GM21447 (cell line): ENCODE data around the gene RBMS2.

Experiments used
- ATAC-seq: cut with Tn5 transposase; IDR thresholded peaks from one replicate; pipeline ENCODE4 v1.9.1; 2021; ENCODE audit not compliant: unreplicated experiment

Gene RBMS2

DNA sequence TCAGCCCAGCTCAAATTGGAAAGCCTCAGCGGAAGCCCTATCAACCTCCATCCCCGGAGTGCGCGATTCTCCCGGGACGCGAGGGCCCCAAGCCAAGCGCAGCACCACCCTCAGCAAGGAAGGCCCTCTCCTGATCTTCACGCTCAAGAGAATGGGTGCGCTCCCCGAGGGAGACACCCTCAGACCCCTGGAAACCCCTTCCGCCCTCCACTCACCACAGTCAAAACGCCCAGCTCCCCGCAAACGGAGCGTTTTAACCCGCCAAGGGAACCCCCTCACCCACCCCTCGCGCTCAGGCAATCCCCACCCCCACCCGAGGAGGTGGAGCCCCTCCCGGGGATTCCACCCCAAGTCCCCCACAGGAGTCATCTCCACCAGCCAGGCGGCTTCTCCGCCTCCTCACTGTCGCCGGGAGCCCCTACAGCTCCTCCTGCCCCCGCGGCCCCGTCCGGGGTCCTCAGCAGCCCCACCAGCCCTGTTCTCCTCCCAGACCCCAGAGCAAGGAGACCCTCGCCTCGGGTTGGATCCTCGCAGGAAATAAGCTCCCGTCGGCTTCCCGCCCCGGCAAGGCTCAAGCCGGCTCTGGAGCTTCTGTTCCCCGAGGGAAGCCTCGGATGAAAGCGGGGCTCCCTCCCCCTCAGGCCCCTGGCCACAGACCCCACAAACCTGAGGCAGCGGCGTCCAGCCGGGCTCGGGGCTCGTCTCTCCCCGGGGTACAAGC, 108.0 kb downstream of the RBMS2 start:
- ATAC-seq: no peak

DNA sequence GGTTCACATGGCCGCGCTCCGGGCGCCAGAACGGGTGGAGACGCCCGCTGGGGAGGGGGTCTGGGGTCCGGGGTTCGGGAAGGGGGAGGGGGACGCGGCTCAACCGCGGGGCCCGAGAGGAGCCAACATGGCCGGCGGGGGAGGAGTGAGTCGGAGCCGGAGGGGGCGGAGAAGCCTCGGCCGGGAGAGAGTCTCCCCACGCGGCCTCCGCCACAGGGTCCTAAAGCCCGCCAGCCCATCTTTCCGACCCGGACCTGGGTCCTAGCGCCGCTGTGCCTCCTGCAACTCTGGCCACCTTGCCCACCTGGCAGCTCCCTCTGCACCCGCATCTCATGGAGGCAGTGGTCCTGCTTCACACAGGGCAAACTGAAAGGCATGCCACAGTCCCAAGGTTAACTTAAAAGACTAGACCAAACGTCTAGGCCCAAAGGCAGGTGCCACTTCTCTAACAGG, 108.6 kb downstream of the RBMS2 start, which contains the start of gene BAZ2A:
Gene BAZ2A (minus strand): TSS at position 147 of the 453 bp plus-strand sequence. CDS start 12,796 bp downstream, outside the sequence.
- ATAC-seq: peak; percentile 40

DNA sequence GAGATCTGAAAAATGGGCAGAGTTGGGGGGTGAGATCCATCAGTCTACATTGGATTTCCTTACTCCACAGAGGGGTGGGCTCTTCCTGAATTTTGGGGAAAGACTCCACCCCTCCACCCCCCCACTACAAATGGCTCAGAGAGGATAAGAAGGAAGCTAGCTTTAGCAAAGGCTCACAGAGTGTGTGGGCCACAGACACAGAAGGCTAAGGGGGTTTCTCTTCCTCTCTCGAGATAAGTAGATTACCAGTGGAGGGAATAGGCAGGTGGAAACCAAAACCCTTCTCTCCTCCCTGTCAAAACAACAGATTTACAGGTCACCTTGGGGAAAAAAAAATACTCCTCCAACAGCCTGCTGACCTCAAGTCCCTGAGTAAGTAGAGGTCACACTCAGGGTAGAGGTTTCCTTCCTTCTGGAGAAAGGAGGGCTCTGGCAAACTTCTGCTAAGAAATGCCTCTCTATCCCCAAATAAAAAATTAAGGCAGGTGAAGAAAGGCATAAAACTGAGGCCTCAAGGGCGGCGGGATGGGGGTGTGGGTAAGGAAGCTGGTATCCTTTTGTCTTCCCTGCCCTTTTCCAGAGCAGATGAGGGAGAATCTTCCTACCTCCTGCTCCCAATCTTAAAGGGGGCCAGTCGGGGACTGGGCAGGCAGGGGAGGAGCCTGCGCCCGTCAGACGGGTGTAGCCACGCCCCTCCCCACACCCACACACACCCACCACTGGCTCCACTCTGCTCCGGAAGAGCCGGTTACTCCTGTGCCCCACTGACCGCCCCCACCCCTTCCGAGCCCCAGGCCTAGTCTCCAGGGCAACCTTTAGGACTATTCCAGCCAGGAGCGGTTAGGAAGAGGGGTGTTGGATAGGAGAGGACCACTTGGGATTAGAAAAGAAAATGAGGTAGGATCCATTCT, 110.4 kb downstream of the RBMS2 start:
- ATAC-seq: peak; percentile 18

DNA sequence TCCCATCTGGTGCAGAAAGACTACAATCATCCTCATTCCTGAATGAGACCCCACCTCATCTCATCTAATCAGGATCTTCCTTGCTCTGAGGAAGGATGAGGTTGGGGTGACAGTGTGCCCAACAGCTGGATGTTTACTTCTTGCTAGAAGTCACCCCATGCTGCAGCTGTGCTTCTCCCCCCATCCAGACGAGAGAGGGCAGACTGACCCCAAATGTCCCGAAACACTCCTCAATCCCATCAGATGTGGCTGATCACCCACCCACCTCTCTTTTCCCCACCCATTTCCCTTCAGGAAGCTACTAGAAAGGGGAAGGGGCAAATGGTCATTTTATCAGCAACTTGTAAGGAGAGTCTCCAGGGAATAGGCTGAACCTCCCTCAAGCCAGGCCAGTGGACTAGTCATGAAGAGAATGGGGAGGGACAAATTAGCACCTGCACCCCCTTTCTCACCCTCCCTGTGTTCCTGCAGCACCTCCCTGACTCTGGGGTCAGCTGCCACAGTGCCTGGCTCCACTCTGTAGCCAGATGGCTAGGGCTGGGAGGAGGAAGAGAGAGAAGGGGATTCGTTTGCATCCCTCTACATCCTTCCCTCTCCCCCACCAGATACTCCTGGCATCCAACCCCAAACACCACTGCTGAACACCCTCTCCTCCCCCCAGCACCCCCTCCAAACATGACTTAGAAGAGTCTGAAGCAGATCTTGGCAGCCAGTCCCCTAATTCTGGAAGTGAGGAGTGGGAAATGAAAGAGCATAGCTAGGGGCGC, 111.3 kb downstream of the RBMS2 start:
- ATAC-seq: no peak

DNA sequence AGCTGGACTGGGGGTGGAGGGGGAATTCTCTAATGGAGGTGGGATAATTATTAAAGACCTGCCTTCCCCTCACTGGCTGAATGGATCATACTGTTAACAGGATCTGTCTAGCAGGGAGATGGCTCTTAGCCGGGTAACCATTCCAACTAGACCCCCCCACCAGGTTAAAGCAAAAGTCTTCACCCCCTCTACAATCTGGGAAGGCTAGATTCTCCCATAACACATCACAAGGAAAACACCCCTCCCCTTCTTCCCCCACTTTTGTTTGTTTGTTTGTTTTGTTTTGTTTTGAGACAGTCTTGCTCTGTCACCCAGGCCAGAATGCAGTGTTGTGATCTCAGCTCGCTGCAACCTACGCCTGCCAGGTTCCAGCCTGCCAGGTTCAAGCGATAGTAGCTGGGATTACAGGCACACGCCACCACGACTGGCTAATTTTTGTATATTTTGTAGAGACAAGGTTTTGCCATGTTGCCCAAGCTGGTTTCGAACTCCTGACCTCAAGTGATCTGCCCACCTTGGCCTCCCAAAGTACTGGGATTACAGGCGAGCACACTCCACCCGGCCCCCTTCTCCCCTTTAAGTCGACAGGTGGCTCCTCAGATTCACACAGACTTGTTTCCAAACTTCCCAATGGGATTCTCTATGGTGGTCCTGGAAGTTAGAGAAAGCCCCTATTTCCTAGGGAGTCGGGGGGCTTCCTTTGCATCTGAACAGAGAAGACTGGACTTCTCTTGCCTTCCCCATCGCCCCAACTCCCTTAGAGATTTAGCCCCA, 112.0 kb downstream of the RBMS2 start:
- no peak for ATAC-seq

DNA sequence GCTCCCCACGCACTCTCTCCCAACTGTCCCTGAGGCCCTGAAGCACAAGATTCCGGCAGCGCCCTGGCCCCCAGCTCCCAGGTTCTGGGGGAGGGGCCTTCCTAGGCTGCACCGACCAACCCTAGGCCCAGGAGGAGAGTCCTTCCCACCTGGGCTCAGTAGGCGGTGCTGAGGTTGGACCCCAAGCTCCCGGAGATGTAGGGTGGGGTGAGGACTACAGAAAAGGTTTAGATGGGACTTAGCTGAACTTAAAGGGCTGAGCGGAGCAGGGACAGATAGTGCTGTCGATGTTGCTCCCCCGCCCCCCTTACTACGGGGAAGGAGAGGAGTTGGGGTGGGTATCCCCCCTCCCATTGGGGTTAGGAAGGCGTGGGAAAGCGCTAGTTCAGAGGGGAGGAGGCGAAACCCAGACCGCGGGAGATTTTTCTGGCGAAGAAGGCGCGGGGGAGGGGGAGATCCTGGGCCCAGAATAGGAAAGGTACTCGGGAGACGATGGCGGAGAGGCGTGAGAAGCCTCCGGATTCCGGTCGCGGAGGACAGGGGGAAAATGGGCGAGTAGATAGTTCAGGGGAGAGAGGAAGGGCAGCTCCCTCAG, 112.7 kb downstream of the RBMS2 start:
- ATAC-seq: no peak

DNA sequence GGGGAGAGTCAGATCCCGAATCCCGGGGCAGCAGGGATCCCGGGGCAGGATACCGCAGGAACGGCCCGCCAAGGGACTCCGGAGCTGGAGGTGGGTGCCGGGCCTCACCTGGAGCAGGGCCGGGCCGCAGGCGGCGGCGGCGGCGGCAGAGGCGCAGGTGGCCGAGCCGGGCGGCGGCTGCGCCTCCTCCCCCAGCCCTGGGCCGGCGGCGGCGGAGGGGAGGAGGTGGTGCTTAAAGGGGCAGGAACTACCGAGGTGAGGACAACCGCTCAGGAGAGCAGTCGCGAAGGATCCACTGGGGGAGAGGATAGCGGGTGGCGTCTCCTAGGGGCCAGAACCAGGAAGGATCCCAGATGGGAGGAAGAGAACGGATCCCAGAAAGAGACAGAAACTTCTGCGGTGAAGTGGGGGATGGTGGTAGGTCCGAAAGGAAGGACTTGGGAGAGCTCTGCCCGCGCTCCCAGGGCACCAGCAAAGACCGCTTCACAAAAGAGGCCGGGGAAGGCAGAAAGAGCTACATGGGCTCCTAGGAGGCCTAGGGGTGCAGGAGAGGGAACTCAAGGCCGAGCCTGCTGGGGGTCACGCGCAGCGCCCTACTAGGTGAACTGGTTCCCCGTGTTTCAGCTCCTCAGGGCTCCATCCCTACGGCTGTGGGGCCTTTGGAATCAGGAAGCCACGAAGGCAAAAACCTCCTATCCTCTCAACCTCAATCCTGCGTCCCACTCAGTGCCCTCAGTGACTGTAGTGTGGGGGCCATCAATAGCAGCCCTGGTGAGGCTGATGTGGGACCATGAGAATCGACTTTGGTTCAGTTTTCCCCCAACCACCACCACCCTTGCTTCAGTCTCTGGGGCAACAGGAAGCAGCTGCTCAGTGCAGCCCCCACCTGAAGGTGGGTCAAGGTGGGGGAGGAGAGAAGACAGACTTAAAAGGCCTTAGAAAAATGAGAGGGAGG, 113.5 kb downstream of the RBMS2 start:
- peak; percentile 29 for ATAC-seq

DNA sequence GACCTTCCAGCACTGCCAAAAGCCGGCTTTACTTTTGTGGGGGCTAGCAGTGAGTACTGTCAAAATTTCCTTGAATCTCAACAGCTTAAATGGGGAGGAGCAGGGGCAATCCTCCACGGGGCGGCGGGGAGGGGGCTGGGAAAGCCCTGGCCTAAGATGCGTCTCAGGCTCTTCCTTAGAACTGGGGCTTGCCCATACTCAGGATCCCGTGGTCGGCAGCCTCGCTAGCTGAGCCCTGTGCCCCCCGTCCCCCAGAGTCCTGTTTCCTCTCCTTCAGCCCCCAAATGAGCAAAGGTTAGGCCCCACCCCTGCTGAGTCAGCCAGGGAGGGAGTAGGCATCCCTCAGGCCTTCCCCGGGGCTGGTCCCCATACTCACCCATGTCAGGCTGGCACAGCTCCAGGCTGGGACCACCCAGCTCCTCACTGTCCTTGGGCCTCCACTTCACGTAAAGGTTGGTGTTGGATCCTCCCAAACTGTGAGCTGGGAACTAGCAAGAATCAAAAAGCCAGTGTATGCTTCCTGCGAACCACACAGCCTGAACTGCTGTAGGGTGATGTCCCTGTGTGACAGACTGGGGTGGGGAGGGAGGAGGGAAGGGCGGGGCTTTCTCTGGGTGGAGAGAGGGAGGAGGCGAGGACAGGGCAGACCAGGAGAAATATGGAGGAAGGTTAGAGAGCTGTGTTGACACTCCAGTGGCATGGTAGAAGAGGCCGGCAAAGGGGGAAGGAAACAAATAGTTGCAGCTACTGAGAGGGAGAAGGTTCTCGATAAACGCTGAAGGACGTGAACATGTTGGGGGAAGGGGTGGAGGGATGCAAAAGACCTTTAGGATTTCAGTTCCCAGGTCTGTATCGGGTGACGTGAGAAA, 114.4 kb downstream of the RBMS2 start:
- ATAC-seq: peak; percentile 40

DNA sequence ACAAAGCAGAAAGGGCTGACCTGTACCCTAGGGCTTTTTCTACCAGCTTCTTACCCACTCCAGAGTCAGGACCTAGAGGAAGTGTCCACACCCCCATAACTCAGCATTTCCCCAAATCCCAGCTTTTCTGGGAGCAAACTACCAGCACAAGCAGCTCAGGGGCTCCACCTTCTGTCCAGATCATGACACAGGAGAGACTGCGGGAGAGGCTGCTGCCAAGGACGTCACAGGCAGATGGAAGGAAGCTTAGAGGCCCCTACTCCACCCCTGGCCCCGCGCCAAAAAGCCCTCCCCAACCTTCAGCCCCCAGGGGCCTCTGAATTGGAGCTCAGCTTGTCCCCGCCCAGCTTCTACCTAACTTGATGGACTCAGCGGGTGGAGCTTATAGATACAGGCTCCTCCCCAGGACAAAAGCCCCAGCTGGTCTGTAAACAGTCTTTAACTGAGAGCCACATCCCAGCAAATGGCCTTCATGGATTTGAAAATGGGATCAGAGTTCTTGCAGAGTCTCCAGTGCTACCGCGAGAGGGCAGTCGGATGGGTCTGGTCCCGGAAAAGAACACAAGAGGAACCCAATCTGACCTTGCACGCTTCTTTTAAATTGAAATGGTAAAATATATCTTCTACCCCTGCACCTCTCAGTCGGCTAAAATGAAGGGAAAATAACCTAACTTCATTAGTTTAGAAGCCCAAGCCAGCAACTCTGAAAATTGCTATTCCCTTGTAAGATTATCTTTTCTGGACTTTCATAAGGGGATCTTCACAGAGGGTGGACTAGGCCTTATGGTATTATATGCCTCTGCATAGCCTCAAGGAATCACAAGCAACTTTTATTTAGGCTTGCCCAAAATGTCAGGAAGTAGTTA, 115.3 kb downstream of the RBMS2 start:
- ATAC-seq: peak; percentile 51

DNA sequence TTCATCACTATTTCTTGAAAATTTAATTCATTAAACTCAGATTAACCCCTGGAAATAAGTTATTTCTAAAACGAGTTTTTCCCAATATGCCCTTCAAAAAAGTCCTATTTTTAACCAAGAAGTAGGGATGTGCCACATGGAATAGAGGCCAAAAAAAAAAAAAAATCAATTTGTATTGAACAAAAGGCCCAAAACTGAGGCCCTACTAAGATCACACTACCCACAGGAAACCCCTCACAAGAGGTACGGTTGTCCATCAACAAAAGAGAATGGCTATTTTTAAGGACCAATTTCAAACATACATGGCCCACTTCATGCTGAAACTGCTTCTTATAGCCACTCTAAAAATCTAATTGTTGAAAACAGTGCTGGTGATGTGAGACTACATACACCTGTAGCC, 116.0 kb downstream of the RBMS2 start:
- ATAC-seq: no peak

DNA sequence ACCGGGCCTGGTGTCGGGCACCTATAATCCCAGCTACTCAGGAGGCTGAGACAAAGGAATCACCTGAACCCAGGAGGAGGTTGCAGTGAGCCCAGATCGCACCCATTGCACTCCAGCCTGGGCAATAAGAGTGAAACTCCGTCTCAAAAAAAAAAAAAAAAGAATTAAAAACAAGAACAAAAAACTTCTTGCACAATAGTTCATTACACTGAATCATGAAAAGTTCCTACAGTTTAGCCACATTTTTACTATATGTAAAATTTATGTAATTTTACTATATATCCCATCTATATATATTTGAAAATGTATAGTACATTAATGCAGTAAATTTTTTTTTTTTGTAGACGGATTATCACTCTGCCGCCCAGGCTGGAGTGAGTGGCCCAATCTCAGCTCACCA, 119.6 kb downstream of the RBMS2 start:
- ATAC-seq: no peak

DNA sequence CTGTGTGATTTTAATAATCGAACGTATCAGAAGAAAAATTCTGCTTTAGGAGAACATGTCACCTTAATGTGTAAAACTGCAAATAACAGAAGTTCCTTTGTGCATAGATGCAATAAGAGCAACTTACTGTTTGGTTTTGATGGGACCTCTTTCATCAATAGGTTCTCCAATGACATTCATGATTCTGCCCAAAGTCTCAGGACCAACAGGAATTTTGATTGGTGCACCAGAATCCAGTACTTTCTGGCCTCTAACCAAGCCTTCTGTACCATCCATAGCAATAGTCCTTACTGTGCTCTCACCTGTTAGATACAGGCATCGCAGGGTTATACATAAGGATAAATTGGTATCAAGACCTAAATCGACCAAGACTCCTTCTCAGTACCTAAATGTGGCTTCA, 123.0 kb downstream of the RBMS2 start:
- no peak for ATAC-seq

DNA sequence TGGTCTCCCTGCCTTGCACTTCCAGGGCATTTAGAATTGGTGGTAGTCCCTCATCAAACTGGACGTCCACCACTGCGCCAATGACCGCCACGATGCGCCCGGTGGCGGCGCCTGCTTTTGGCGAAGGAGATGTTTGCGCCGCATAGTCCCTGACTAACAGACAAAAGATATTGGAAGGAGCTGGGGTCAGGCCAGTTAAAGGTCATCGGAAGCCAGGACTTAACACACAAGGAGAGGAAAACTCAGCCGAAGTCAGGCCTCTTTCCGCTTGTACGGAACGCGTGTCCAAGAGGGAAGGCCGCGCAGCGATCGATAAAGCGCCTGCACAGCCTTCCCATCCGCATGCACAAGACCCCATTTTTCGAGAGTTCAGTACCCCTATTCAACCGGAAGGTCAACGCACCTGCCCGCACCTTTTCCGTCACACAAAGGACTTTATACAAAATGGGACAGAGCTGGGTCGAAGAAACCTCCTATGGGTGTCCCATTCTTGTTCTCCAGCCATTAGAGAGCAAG, 123.6 kb downstream of the RBMS2 start:
- no peak for ATAC-seq
